ENCODE results near the gene ADCK1. TPM values are rescaled to one million over a fixed set of nuclear protein-coding genes. Genes with fewer than 3 reads are reported as not detected.

Gene ADCK1
- total RNA-seq, 2 donors from 2014 or later, result 9.6 to 10.1 TPM

GRCh38 chr14:77906446-77906845 lies 106.5 kb downstream of the ADCK1 start:
- no peaks in the 10 kb centered on the region for H3K4me1 ChIP-seq (replicated peaks)
- intact Hi-C loops (cut with DNase I), result no loop called here
- 90% methylated on average over 1 of the region's 1 CpG for WGBS
- no peak overlapping the region for H3K4me3 ChIP-seq
- no peak for TF ChIP-seq POLR2A (IDR thresholded peaks at IDR 0.05)
- no peak for TF ChIP-seq CTCF (IDR thresholded peaks at IDR 0.05)
- no peak for TF ChIP-seq POLR2AphosphoS5 (IDR thresholded peaks at IDR 0.05)
- no peak for DNase-seq (ENCODE audit: low spot score)
- H3K9me3 ChIP-seq, result no peaks in the 10 kb centered on the region
- H3K27ac ChIP-seq, result no peak overlapping the region
- no peaks in the 10 kb centered on the region for H3K27me3 ChIP-seq (replicated peaks; ENCODE audit: insufficient read depth)
- no peaks in the 10 kb centered on the region for H3K36me3 ChIP-seq

- no peak overlapping the region for H3K4me3 ChIP-seq
- H3K9me3 ChIP-seq, result no peaks in the 10 kb centered on the region
- H3K4me1 ChIP-seq (replicated peaks), result no peaks in the 10 kb centered on the region
- no peaks in the 10 kb centered on the region for H3K36me3 ChIP-seq
- no peak for DNase-seq (ENCODE audit: low spot score)
- intact Hi-C loops (cut with DNase I), result no loop called here
- no peaks in the 10 kb centered on the region for H3K27me3 ChIP-seq (replicated peaks; ENCODE audit: insufficient read depth)
- no peak for TF ChIP-seq POLR2AphosphoS5 (IDR thresholded peaks at IDR 0.05)
- TF ChIP-seq CTCF (IDR thresholded peaks at IDR 0.05), result no peak
- no peak for TF ChIP-seq POLR2A (IDR thresholded peaks at IDR 0.05)
- H3K27ac ChIP-seq, result no peak overlapping the region
- WGBS, result 94% methylated on average over 4 of the region's 4 CpGs
Observed at GRCh38 chr14:77908847-77909246, 108.9 kb downstream of the ADCK1 start.

GRCh38 chr14:77909911-77910310 lies 110.0 kb downstream of the ADCK1 start:
- no peak for DNase-seq (ENCODE audit: low spot score)
- Histone ChIP-seq H3K9me3 (no peaks in the 10 kb centered on the region), H3K4me1 (replicated peaks) (no peaks in the 10 kb centered on the region), H3K27ac (no peak overlapping the region), H3K4me3 (no peak overlapping the region), H3K27me3 (replicated peaks; ENCODE audit: insufficient read depth) (no peaks in the 10 kb centered on the region), H3K36me3 (no peaks in the 10 kb centered on the region)
- no peak for TF ChIP-seq CTCF (IDR thresholded peaks at IDR 0.05)
- no peak for TF ChIP-seq POLR2AphosphoS5 (IDR thresholded peaks at IDR 0.05)
- no peak for TF ChIP-seq POLR2A (IDR thresholded peaks at IDR 0.05)
- WGBS, result 69% methylated on average over 3 of the region's 3 CpGs
- intact Hi-C loops (cut with DNase I), result no loop called here

- 69% methylated on average over 8 of the region's 8 CpGs for WGBS
Observed at GRCh38 chr14:77910506-77910905, 110.6 kb downstream of the ADCK1 start.

More at GRCh38 chr14:77910506-77910905, 110.6 kb downstream of the ADCK1 start:
- TF ChIP-seq CTCF (IDR thresholded peaks at IDR 0.05) (no peak), POLR2A (IDR thresholded peaks at IDR 0.05) (no peak), POLR2AphosphoS5 (IDR thresholded peaks at IDR 0.05) (no peak)
- Histone ChIP-seq H3K4me3 (no peak overlapping the region), H3K36me3 (no peaks in the 10 kb centered on the region), H3K9me3 (no peaks in the 10 kb centered on the region), H3K4me1 (replicated peaks) (no peaks in the 10 kb centered on the region), H3K27ac (no peak overlapping the region), H3K27me3 (replicated peaks; ENCODE audit: insufficient read depth) (no peaks in the 10 kb centered on the region)
- no peak for DNase-seq (ENCODE audit: low spot score)
- intact Hi-C loops (cut with DNase I), result no loop called here
